GM23248 (cell line): ENCODE results near the gene TKT. TPM values are rescaled to one million over a fixed set of nuclear protein-coding genes. Genes with fewer than 3 reads are reported as not detected.

Experiments
- DNase-seq: peaks from one replicate; pipeline ENCODE4 v3.0.0-alpha.2; 2015
- H2AFZ ChIP-seq: fragments of 200-600 bp; sonication (generic); 2 replicates; pipeline ENCODE4 v1.6.1; 2016; ENCODE audit warnings: antibody characterized with exemption
- H3F3A ChIP-seq: fragments of 200-600 bp; sonication (generic); 2 replicates; pipeline ENCODE4 v1.6.1; 2016; ENCODE audit warnings: mild to moderate bottlenecking, antibody characterized with exemption, mixed run types; ENCODE audit not compliant: insufficient read depth
- H3K27ac ChIP-seq: fragments of 200-600 bp; sonication (generic); 2 replicates; pipeline ENCODE4 v1.5.1; 2016; ENCODE audit warnings: mild to moderate bottlenecking
- H3K27me3 ChIP-seq: fragments of 200-600 bp; sonication (generic); replicated peaks from 2 replicates; pipeline ENCODE4 v1.6.1; 2016; ENCODE audit warnings: mild to moderate bottlenecking; ENCODE audit not compliant: insufficient read depth
- H3K36me3 ChIP-seq: fragments of 200-600 bp; sonication (generic); 2 replicates; pipeline ENCODE4 v1.6.1; 2016; ENCODE audit warnings: low read depth, mild to moderate bottlenecking
- H3K4me1 ChIP-seq: fragments of 200-600 bp; sonication (generic); 2 replicates; pipeline ENCODE4 v1.6.1; 2016; ENCODE audit warnings: mild to moderate bottlenecking; ENCODE audit not compliant: insufficient read depth
- H3K4me2 ChIP-seq: fragments of 200-600 bp; sonication (generic); one replicate; pipeline ENCODE4 v1.6.1; 2016; ENCODE audit warnings: mild to moderate bottlenecking; ENCODE audit not compliant: unreplicated experiment
- H3K4me3 ChIP-seq: fragments of 200-600 bp; sonication (generic); 2 replicates; pipeline ENCODE4 v1.5.1; 2016; ENCODE audit warnings: mild to moderate bottlenecking
- H3K79me2 ChIP-seq: fragments of 200-600 bp; sonication (generic); 2 replicates; pipeline ENCODE4 v1.6.1; 2016; ENCODE audit warnings: mild to moderate bottlenecking; ENCODE audit not compliant: insufficient read depth
- H3K9ac ChIP-seq: fragments of 200-600 bp; sonication (generic); 2 replicates; pipeline ENCODE4 v1.6.1; 2016; ENCODE audit warnings: mild to moderate bottlenecking
- H3K9me2 ChIP-seq: fragments of 200-600 bp; sonication (generic); 2 replicates; pipeline ENCODE4 v1.6.1; 2016; ENCODE audit warnings: mixed run types, mild to moderate bottlenecking, moderate library complexity; ENCODE audit not compliant: insufficient read depth
- H3K9me3 ChIP-seq: fragments of 200-600 bp; sonication (generic); one replicate; pipeline ENCODE4 v1.6.1; 2017; ENCODE audit warnings: low read depth
- H4K20me1 ChIP-seq: fragments of 200-600 bp; sonication (generic); 2 replicates; pipeline ENCODE4 v1.6.0; 2016; ENCODE audit not compliant: insufficient read depth
- EZH2 ChIP-seq: fragments of 200-600 bp; sonication (generic); IDR thresholded peaks from 2 replicates; pipeline ENCODE4 v1.6.1; 2018; ENCODE audit warnings: antibody characterized with exemption, mild to moderate bottlenecking; ENCODE audit not compliant: insufficient read depth, poor library complexity, severe bottlenecking
- EZH2phosphoT487 ChIP-seq: fragments of 200-600 bp; sonication (generic); IDR thresholded peaks from 2 replicates; pipeline ENCODE4 v1.6.1; 2018; ENCODE audit warnings: antibody characterized with exemption, moderate library complexity, mild to moderate bottlenecking, low read depth; ENCODE audit not compliant: insufficient read depth
- WGBS, 2 experiments: methylation state at CpG; one replicate each; pipeline ENCODE4 v1.1.6; 2015 to 2017; ENCODE audit warnings: low lambda C conversion rate in 2 of 2, low coverage in 1 of 2; ENCODE audit errors: missing lambda C conversion rate in 2 of 2; 5-methylcytosine and 5-hydroxymethylcytosine counted together
- in situ Hi-C: fragments of 300-500 bp; cut with MboI; formaldehyde crosslinking; loops from 2 replicates; pipeline ENCODE4 v1.15.0; 2020
- polyA plus RNA-seq: library from polyadenylated mRNA; unstranded; fragments of >200 nt; fragmentation: Nextera tagmentation; extraction: Ambion mirVana; gene quantifications from 2 replicates; pipeline ENCODE4 v1.2.1, GENCODE V29; 2016
- total RNA-seq: library from RNA; depleted of rRNA; stranded (reverse); fragments of >200 nt; shearing (Covaris generic); gene quantifications from 2 replicates; pipeline ENCODE4 v1.2.3, GENCODE V29; 2014

Gene TKT
- total and polyA plus RNA-seq, 2 experiments from 2014 or later = 129 to 256 TPM

GRCh38 chr3:53264718-53265117, 8.9 kb upstream of the TKT start:
- H3F3A ChIP-seq = 0 out of 2 replicates have a peak, but pooled peaks cover 3% of the 10 kb centered on the region
- H3K9me3 ChIP-seq = no peaks in the 10 kb centered on the region
- H3K4me1 ChIP-seq = peaks cover 4% of the 10 kb centered on the region
- H3K36me3 ChIP-seq = no peaks in the 10 kb centered on the region
- H3K9me2 ChIP-seq = no peaks in the 10 kb centered on the region
- no peaks in the 10 kb centered on the region for H3K79me2 ChIP-seq
- H3K27ac ChIP-seq = no peak overlapping the region
- TF ChIP-seq EZH2phosphoT487 = no peak
- TF ChIP-seq EZH2 = no peak
- no peak overlapping the region for H3K4me2 ChIP-seq
- no peak for DNase-seq
- H4K20me1 ChIP-seq = no peaks in the 10 kb centered on the region
- no peak overlapping the region for H3K9ac ChIP-seq
- H3K27me3 ChIP-seq = no peaks in the 10 kb centered on the region
- H2AFZ ChIP-seq = no peak overlapping the region
- in situ Hi-C loops = no loop called here
- no peak overlapping the region for H3K4me3 ChIP-seq
- WGBS, 2 experiments = 80% methylated on average over 3 of the region's 3 CpGs

GRCh38 chr3:53263907-53264306, 8.1 kb upstream of the TKT start:
- DNase-seq = no peak
- no peak overlapping the region for H3K9ac ChIP-seq
- no peaks in the 10 kb centered on the region for H3K9me3 ChIP-seq
- no peaks in the 10 kb centered on the region for H3F3A ChIP-seq
- no peaks in the 10 kb centered on the region for H4K20me1 ChIP-seq
- no peak overlapping the region for H2AFZ ChIP-seq
- in situ Hi-C loops = no loop called here
- H3K4me2 ChIP-seq = no peak overlapping the region
- 96 to 97% methylated on average over 4 of the region's 4 CpGs for WGBS, 2 experiments
- H3K27me3 ChIP-seq = no peaks in the 10 kb centered on the region
- no peak overlapping the region for H3K27ac ChIP-seq
- no peaks in the 10 kb centered on the region for H3K4me1 ChIP-seq
- no peak overlapping the region for H3K4me3 ChIP-seq
- TF ChIP-seq EZH2phosphoT487 (no peak), EZH2 (no peak)
- H3K79me2 ChIP-seq = no peaks in the 10 kb centered on the region
- no peaks in the 10 kb centered on the region for H3K36me3 ChIP-seq
- H3K9me2 ChIP-seq = no peaks in the 10 kb centered on the region

- 81 to 93% methylated on average over 5 of the region's 5 CpGs for WGBS, 2 experiments
- in situ Hi-C loops = no loop called here
These were observed 5.9 kb upstream of the TKT start for GRCh38 chr3:53261712-53262111.

GRCh38 chr3:53260286-53260785, 4.5 kb upstream of the TKT start:
- in situ Hi-C loops = no loop called here
- 77 to 84% methylated on average over 4 of the region's 4 CpGs for WGBS, 2 experiments
- no peak overlapping the region for H3K9ac ChIP-seq

More at GRCh38 chr3:53261712-53262111, 5.9 kb upstream of the TKT start:
- Histone ChIP-seq H3F3A (no peaks in the 10 kb centered on the region), H3K27me3 (no peaks in the 10 kb centered on the region), H3K4me2 (no peak overlapping the region), H2AFZ (peak overlapping the region; percentile 68), H3K4me3 (no peak overlapping the region), H3K9ac (no peak overlapping the region), H3K4me1 (no peaks in the 10 kb centered on the region), H3K27ac (no peak overlapping the region), H4K20me1 (no peaks in the 10 kb centered on the region), H3K79me2 (no peaks in the 10 kb centered on the region), H3K9me3 (no peaks in the 10 kb centered on the region), H3K36me3 (no peaks in the 10 kb centered on the region), H3K9me2 (no peaks in the 10 kb centered on the region)
- DNase-seq = no peak
- TF ChIP-seq EZH2 (no peak), EZH2phosphoT487 (no peak)

More at GRCh38 chr3:53260286-53260785, 4.5 kb upstream of the TKT start:
- Histone ChIP-seq H3K4me2 (no peak overlapping the region), H3F3A (no peaks in the 10 kb centered on the region), H3K9me3 (no peaks in the 10 kb centered on the region), H3K36me3 (no peaks in the 10 kb centered on the region), H3K9me2 (no peaks in the 10 kb centered on the region), H2AFZ (no peak overlapping the region), H3K79me2 (peaks cover under 1% of the 10 kb centered on the region), H3K4me3 (no peak overlapping the region), H3K27me3 (no peaks in the 10 kb centered on the region), H4K20me1 (no peaks in the 10 kb centered on the region), H3K27ac (no peak overlapping the region), H3K4me1 (no peaks in the 10 kb centered on the region)
- TF ChIP-seq EZH2 (no peak), EZH2phosphoT487 (no peak)
- DNase-seq = no peak
